Embryonic facial prominence (tissue), 1 donor: ENCODE measurements around the gene DOCK1.

ENCODE experiments used
- DNase-seq: peaks from one replicate; pipeline ENCODE4 v3.0.0-alpha.2; 2016; ENCODE audit errors: extremely low spot score

The DOCK1 gene

GRCh38 chr10:127423218-127423915, 518.1 kb downstream of the DOCK1 start:
- DNase-seq: no peak

GRCh38 chr10:127424594-127425264, 519.5 kb downstream of the DOCK1 start:
- DNase-seq: no peak

GRCh38 chr10:127426746-127427145, 521.5 kb downstream of the DOCK1 start:
- DNase-seq: no peak

GRCh38 chr10:127427926-127428325, 522.7 kb downstream of the DOCK1 start:
- DNase-seq: no peak

GRCh38 chr10:127428385-127428980, 523.3 kb downstream of the DOCK1 start:
- DNase-seq: no peak

- no peak for DNase-seq
Measured at GRCh38 chr10:127429601-127430312, 524.5 kb downstream of the DOCK1 start.

- DNase-seq: no peak
Measured at GRCh38 chr10:127431525-127431924, 526.3 kb downstream of the DOCK1 start.

GRCh38 chr10:127434006-127434405, 528.8 kb downstream of the DOCK1 start:
- DNase-seq: no peak

- no peak for DNase-seq
Measured at GRCh38 chr10:127435246-127435645, 530.0 kb downstream of the DOCK1 start.

GRCh38 chr10:127440371-127440770, 535.1 kb downstream of the DOCK1 start:
- no peak for DNase-seq

- DNase-seq: no peak
Measured at GRCh38 chr10:127441350-127442219, 536.4 kb downstream of the DOCK1 start.

- no peak for DNase-seq
Measured at GRCh38 chr10:127442220-127442525, 536.9 kb downstream of the DOCK1 start.

GRCh38 chr10:127444155-127444554, 538.9 kb downstream of the DOCK1 start:
- DNase-seq: no peak

GRCh38 chr10:127447197-127447596, 542.0 kb downstream of the DOCK1 start:
- DNase-seq: no peak

- no peak for DNase-seq
Measured at GRCh38 chr10:127449490-127449889, 544.3 kb downstream of the DOCK1 start.

GRCh38 chr10:127450644-127451043, 545.4 kb downstream of the DOCK1 start:
- no peak for DNase-seq

- DNase-seq: no peak
Measured at GRCh38 chr10:127451628-127452027, 546.4 kb downstream of the DOCK1 start.

- DNase-seq: no peak
Measured at GRCh38 chr10:127452568-127452967, 547.3 kb downstream of the DOCK1 start.

GRCh38 chr10:127453706-127454105, 548.5 kb downstream of the DOCK1 start:
- no peak for DNase-seq

- DNase-seq: no peak
Measured at GRCh38 chr10:127456122-127456521, 550.9 kb downstream of the DOCK1 start.

GRCh38 chr10:127458016-127458810, 553.0 kb downstream of the DOCK1 start:
- no peak for DNase-seq
